ENCODE data around the gene PSD4. TPM values are rescaled to one million over a fixed set of nuclear protein-coding genes. Genes with fewer than 3 reads are reported as not detected.
A peak's percentile ranks its signal among the peaks of the same experiment; 100 is the strongest.

Gene PSD4
- total RNA-seq, 4 donors from 2014 or later, result 53.8 to 102 (median 88.0) TPM

GRCh38 chr2:113175736-113176695 lies 2.2 kb downstream of the PSD4 start:
- Histone ChIP-seq H3K9me3 (no peaks in the 10 kb centered on the region), H3K36me3 (no peaks in the 10 kb centered on the region), H3K4me3 (peak overlapping the region; percentile 33), H3K27ac (no peak overlapping the region), H3K4me1 (peaks cover 5% of the 10 kb centered on the region), H3K27me3 (no peaks in the 10 kb centered on the region)
- DNase-seq (ENCODE audit: low spot score in 2 of 2), result peak in 1 of 2 donors; percentile 68
- TF ChIP-seq EP300 (IDR thresholded peaks at IDR 0.05) (no peak), POLR2A (IDR thresholded peaks at IDR 0.05) (no peak), POLR2AphosphoS5 (IDR thresholded peaks at IDR 0.05) (no peak)
- TF ChIP-seq, protein P1, sequence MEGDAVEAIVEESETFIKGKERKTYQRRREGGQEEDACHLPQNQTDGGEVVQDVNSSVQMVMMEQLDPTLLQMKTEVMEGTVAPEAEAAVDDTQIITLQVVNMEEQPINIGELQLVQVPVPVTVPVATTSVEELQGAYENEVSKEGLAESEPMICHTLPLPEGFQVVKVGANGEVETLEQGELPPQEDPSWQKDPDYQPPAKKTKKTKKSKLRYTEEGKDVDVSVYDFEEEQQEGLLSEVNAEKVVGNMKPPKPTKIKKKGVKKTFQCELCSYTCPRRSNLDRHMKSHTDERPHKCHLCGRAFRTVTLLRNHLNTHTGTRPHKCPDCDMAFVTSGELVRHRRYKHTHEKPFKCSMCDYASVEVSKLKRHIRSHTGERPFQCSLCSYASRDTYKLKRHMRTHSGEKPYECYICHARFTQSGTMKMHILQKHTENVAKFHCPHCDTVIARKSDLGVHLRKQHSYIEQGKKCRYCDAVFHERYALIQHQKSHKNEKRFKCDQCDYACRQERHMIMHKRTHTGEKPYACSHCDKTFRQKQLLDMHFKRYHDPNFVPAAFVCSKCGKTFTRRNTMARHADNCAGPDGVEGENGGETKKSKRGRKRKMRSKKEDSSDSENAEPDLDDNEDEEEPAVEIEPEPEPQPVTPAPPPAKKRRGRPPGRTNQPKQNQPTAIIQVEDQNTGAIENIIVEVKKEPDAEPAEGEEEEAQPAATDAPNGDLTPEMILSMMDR (IDR thresholded peaks at IDR 0.05), result no peak
- WGBS, result 74% methylated on average over 11 of the region's 11 CpGs

GRCh38 chr2:113176696-113177355 lies 3.1 kb downstream of the PSD4 start:
- WGBS, result 98% methylated on average over 7 of the region's 7 CpGs
- H3K4me1 ChIP-seq, result peaks cover 10% of the 10 kb centered on the region
- DNase-seq (ENCODE audit: low spot score in 2 of 2), result no peak

GRCh38 chr2:113178069-113178746 lies 4.4 kb downstream of the PSD4 start:
- Histone ChIP-seq H3K27me3 (no peaks in the 10 kb centered on the region), H3K27ac (no peak overlapping the region), H3K36me3 (peaks cover 2% of the 10 kb centered on the region), H3K4me3 (no peak overlapping the region), H3K9me3 (no peaks in the 10 kb centered on the region), H3K4me1 (peaks cover 10% of the 10 kb centered on the region)
- no peak for TF ChIP-seq POLR2A (IDR thresholded peaks at IDR 0.05)
- no peak for TF ChIP-seq EP300 (IDR thresholded peaks at IDR 0.05)
- TF ChIP-seq, protein P1 (IDR thresholded peaks at IDR 0.05), result no peak
- peak in 1 of 2 donors; percentile 48 for DNase-seq (ENCODE audit: low spot score in 2 of 2)
- 88% methylated on average over 11 of the region's 11 CpGs for WGBS

More at GRCh38 chr2:113176696-113177355, 3.1 kb downstream of the PSD4 start:
- Histone ChIP-seq H3K9me3 (no peaks in the 10 kb centered on the region), H3K27ac (no peak overlapping the region), H3K4me3 (no peak overlapping the region), H3K27me3 (no peaks in the 10 kb centered on the region), H3K36me3 (no peaks in the 10 kb centered on the region)
- TF ChIP-seq, protein P1 (IDR thresholded peaks at IDR 0.05), result no peak
- no peak for TF ChIP-seq POLR2AphosphoS5 (IDR thresholded peaks at IDR 0.05)
- TF ChIP-seq POLR2A (IDR thresholded peaks at IDR 0.05), result no peak
- no peak for TF ChIP-seq EP300 (IDR thresholded peaks at IDR 0.05)

DNA sequence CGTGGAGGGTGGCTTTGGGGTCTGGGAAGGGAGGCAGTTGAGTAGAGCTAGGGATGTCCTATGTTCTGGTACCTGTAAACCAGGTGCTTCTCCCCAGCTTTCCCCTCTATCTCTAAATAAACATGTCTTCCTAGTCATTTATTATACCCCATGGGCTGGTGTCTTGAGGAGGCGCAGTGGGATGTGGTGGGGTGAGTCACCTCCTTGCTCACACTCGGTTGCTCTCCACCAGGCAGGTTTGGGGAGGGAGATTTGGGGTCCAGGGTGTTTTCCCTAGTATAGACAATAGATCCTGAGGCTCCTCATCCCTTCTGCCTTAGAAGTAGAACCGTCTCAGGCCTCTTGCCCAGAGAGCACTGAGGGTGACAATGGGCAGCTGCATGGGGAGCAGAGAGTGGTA lies 5.1 kb downstream of the PSD4 start:
- Histone ChIP-seq H3K27me3 (no peaks in the 10 kb centered on the region), H3K9me3 (no peaks in the 10 kb centered on the region), H3K4me1 (peaks cover 5% of the 10 kb centered on the region), H3K27ac (no peak overlapping the region), H3K36me3 (peaks cover 4% of the 10 kb centered on the region), H3K4me3 (no peak overlapping the region)
- TF ChIP-seq, protein P1 (IDR thresholded peaks at IDR 0.05), result no peak
- no peak for TF ChIP-seq POLR2A (IDR thresholded peaks at IDR 0.05)
- no peak for TF ChIP-seq POLR2AphosphoS5 (IDR thresholded peaks at IDR 0.05)
- no peak for TF ChIP-seq EP300 (IDR thresholded peaks at IDR 0.05)
- DNase-seq (ENCODE audit: low spot score in 2 of 2), result peak in 1 of 2 donors; percentile 39
- WGBS, result 88% methylated on average over 4 of the region's 4 CpGs
